Activated naive CD4-positive, alpha-beta T cell (primary cell): ENCODE results near the gene CARD10.

Experiments used
- DNase-seq, 4 experiments: peaks; one replicate each; lab custom pipeline; 2025; lab: John Stamatoyannopoulos, UW

Gene CARD10

DNA sequence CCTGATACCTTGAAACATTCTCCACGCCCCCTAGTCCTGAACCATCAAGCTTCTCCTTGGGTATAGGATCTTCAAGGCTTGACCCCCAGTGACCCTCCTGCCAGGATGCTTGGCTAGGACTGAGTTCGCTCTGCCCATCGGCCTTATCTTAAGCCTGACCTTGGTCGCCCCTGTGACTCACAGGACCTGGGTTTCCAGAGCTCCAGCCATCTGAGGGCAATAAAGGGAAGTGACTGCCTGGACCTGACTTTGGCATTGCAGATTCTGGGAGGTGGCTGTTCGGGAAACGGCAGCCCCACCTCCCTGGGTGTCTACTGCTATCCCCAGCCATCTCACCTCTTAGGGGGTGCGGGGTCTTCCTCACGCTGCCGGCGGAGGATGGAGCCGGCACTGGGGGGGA is 15.4 kb downstream of the CARD10 start:
- no peak for DNase-seq

DNA sequence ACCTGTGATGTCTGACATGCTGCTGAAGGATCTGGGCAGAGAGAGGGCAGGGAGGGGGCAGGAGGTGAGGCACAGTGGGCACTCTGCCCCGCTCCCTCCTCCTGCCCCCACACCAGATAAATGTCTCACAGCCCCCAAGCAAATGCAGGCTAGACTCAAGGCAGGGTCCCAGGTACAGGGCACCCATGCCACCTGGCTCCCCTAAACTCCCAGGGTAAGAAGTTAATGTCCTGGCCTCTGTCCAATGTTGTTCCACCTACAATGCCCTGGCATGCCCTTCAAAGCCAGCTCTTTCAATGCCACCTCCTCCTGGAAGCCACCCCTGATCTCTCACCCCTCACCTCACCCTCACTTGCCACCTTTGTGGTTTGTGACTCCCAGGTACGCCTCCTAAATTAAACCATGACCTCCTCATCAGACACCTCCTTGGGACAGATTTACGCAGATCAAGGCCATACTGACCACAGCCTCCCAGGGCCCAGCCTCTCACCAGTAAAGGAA is 16.0 kb downstream of the CARD10 start:
- no peak for DNase-seq

DNA sequence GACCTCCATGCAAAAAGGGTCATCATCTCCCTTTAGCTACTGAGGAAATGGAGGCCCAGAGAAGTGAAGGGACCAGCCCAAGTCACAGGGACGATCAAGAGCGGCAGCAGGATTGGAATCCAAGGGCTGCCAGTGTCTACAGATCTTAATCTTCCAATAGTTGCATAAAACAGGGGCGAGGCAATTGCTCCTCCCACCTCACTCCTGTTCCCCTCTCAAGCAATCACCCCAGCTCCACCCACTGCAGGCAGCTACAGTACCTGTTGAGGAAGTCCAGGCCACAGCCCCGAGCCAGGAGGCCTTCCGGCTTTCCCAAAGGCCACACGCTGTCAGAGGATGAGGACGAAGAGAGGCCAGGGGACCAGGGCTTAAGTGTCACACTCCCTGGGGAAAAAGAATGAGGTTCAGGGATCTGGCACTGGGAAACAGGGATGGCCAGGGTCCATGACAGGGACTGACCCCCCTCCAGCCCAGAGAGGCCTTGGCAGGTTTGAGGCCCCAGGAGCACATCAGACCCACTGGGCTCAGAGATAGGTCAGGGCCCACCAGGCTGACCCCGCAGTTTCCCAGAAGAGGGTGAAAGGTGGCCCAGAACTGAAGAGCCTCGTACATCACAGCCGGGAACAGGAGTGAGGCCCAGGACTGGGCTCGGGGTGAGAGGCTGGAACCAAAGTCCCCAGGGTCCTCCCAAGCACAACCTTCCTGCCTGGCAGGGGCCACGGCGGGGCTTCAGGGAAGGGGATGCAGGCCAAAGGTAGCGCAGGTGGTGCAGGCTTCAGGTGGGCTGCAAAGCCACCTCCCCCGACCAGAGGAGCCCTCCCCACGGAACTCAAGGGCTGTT is 16.7 kb downstream of the CARD10 start:
- DNase-seq: no peak

DNA sequence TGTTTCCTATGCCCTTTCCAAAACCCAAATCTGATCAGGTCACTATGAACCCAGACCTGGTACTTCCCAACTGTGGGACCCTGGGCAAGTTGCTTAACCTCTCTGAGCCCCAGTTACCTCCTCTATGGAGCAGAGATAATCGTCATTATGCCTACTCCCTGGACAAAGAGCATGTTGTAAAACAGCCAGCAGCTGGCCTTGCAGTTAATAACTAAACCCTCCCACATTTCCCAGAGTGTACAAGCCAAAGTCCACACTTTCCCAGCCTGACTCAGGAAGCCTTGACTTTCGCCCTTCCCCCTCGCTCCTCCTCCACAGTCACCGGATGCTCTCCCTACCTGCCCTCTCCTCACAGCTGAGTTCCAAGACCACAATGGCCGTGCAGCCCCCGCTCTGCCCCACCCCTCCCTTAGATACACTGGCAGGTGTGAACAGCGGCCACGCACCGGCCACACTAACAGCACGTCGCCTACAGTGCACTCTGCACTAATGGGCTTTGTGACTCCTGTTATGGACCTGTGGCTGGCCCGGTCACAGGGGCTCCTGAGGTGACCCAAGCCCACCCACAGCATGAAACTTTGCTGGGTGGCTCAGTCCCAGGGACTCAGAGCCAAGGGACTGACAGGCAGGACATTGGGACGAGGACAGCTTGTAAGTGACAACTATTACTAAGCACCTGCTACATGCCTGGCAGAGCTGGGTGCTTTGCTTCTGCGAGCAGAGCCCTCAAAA is 17.4 kb downstream of the CARD10 start:
- DNase-seq: no peak

DNA sequence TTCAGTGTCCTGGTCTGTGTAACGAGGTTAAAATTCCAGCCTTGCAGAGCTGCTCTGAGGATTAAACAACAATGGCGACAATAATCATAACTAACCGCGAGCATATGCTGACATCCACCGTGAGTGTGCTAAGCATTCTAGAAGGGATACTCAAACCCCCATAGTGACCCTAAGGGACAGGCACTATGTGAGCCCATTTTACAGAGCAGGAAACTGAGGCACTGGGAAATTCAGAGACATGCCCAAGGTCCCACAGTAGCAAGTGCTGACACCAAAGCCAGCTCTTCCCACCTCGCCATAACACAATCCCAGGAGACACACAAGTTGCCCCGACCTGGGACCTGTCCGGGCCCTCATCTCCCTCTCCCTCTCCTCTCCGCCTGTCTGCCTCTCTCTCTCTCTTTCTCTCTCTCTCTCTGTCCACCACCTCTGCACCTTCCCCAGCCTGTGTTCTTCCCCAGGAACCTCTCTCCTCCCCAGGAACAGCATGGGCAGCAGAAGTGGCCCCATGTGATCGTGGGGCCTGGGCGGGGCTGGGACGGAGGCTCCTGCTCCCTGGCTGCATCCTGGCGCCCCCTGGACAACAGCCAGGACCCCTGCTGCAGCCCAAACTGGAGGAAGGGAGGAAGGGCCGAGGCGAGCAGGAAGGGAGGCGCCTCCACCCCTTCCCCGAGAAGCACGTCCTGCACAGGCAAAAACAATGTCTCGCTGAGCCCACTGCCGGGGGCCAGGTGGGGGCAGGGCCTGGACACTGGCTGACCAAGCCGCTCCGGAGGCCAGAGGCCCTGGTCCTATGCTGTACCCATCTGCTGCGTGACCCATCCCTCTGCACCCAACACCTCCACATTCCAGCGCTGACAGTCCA is 18.2 kb downstream of the CARD10 start:
- no peak for DNase-seq

DNA sequence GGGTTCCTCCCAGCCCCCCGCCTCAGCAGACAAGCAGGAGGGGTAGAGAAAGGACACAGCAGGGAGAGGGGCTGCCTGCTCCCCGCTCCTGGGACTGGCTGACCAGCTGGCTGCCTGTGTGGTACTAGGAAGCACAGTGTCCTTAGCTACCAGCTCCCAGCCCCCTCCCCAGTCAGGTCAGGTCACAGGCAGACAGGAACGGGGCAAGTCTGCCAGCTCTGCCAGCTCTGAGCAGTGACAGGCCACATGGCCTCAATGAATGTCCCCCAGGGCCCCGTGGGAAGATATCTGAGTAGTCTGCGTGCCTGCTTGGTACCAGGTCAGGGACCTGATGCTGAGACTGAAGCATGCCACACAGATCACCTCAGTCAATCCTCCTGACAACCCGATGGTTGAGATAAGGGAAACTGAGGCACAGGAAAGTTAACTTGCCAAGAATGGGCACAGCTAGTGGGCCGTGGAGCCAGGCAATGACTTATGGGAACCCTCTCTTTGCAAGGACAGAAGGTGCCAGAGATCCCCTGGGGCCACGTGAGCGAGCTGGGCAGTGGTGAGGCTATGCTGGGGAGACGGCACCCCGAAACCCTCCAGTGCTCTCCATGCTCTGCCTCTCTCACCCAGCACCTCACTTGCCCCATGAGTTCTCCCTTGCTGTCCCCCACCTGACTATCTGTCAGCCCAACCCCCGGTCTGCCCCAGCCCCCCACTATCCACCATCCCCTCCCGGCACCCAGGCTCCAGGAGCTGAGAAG is 19.2 kb downstream of the CARD10 start:
- no peak for DNase-seq

DNA sequence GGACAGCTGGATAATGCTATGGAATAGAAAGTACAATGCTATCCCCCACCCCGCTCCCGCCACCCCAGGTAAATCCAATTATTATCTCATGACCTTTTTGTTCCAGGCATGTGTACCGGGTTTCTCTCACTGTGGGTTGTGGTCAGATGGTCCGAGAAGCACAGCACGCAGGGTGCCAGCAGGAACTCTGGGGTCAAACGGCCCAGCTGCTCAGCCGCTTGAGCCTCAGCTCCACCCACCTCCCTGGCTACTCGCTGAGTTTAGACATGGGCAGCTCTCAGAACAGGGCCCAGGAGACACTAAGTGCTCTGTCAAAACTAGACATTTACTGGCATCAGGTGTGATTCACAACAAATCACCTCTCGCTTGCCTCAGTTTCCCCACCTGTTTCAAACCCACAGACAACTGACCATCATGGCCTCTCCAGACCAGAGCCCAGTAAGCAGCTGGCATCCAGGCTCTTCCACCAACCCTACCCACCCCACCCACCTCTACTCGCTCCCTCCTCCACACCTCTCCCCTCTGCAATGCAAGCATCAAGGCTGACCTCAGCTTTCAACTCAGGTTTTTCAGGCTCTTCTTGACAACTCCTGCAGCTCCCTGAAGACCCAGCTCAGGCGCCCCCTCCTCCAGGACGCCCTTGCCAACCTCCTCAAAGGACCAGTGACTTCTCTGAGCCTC is 20.0 kb downstream of the CARD10 start:
- no peak for DNase-seq

DNA sequence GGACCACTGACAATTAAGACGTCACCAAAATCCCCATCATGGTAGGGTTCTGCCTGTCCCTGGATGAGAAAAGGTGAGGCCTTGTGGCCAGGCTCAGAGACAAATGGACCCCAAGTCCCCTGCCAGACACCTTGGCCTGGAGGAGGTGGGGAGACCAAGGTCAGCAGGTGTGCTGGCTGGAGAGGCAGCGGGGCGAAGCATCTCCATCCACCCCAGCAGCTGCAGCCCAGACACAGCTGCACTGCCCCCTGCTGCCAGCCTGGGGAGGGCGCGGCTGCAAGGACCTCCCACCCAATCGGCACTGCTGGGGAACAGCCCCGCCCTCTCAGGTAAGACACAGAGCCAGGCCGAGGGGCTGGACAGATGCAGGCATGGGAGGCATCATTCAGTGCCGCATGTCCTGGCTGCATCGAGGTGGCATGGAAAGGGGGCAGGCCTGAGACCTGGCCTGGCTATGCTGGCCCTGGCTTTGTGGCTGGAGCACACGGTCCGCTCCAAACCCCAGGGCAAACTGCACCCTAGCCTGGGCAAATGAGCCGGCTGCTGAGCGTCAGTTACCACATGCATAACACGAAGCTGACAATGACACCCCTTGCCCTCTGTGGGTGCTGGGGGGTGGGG is 20.8 kb downstream of the CARD10 start:
- peak in 3 of 4 experiments; percentile 28 to 72 (median 36) for DNase-seq

DNA sequence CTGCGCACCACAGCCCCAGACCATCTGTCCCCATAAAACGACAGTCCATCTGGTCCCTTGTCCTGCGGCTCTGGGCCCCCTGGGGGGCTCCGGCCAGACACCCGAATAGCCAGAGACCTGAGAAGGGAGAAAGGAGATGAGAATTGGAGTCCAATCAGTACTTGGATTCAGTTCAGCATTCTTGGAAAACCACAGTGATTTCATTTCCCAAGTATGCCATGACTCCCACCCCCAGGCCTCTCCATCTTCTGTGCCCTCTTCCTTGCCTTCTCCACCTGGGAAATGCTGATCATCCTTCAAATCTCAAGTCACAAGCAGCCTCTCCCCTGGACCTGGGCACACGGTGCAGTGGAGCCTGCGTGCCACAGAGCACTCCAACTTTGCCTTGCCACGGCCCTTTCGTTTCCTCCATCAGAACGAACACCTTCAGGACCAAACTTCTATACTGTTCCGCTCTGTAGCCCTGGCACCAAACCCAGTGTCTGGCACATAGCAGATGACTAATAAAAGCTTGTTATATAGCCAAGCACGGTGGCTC is 22.1 kb downstream of the CARD10 start:
- no peak for DNase-seq

DNA sequence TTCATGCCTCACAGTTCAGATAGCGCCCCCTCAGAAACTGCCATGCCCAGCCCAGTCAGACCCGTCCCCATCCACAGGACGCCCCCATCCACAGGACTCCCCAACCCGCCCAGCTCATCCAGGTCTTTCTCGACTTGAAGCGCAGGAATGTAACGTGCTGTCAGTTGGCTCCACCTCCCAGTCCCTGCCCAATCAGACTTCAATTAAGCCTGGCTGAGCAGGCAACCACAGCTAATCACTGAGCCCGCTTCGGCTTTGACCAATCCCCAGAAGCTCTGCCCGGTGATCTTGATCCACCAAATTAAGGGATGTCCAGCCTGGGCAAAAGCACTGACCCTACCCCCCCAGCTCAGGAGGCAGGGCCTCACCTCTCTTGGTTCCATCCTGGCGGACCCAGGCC is 22.6 kb downstream of the CARD10 start:
- no peak for DNase-seq

DNA sequence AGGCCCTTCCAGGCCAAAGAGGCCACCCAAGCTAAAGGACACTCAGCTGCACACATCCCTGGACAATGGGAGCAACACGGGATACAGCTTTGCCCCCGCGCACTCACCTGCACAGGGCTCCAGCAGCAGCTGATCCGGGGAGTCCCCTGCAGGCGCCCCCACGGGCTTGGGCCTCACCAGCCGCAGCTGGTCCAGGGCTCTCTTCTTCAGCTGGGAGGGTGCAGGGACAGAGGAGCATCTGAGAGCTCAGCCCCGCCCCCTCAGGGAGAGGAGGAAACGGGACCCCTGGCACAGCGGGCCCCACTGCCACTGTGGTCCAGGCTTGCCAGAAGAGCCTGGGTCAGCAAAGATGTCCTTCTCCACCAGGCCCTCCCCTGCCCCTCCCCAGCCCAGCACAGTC is 25.2 kb downstream of the CARD10 start:
- DNase-seq: no peak

DNA sequence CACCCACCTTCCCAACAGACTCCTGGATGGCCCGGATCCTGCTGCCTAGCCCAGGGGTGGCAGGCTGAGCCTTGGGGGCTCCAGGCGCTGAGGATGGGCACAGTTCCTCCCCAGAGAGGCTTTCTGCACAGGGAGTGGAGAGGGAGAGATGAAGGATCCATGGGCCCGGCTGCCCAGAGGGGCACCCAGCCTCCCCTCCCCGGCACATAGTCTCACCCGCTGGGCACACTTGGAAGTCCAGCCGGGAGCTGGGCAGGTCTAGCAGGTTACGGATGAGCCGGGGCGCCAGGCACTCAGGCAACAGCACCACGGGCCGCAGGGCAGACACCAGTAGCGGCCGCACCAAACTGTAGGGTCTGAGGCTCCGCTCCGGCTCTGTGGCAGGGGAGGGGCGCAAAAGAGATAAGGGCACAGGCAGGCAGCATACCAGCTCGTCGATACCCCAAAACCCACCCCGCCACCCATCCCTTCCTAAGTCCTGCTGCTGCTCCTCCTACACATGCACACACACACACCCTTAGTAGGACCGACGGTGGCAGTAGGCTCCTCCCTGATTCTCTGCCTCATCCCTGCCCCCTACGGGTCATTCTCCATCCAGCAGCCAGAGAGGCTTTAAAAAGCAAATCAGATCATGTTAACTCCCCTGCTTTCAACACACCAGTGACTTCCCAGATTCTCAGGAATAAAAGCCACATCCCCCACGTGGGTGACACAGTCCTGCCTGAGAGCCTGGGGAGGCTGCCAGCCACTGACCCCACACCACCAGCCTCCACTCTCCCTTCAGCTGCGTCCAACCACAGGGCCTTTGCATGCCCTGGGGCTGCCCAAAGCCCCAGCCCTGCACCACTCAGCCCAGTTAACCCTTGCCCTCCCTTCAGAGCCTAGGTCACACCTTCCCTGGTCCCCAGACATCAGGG is 26.5 kb downstream of the CARD10 start:
- peak in 2 of 4 experiments; percentile 10 to 34 for DNase-seq

DNA sequence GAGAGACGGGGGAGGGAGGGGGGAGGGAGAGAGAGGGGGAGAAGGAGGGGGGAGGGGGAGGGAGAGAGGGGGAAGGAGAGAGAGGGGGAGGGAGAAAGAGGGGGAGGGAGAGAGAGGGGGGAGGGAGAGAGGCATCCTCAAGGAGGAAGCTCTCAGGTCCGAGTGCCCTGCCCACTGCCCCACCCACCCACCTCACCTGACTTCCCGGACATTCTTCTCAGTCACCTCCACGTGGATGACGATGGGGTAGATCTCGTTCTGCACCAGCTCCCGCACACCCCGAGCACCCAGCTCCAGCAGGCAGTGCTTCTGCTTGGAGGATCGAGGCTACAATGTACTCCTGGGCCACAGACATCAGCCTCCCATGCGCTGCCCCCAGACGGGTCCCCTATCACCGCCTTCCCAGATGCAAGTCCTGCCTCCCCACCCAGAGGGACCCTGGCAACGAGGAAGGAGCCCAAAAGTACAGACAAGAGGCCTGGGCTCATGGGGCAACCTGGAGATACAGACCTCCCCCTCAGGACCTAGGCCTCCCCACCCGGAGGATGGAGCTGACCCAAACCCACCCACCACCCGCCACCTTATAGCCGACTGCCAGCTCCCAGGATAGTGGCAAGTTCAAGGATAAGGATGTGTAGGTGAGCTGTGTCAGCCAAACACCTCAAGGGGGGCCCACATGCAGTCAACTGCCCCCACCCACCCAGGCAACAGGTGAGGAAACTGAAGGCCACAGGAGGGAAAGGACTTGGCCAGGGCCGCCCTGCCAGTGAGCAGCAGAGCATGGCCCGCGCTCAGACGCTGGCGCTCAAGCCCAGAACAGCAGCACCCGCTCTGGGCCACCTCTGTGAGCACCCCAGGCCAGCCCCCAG is 27.4 kb downstream of the CARD10 start:
- DNase-seq: no peak

DNA sequence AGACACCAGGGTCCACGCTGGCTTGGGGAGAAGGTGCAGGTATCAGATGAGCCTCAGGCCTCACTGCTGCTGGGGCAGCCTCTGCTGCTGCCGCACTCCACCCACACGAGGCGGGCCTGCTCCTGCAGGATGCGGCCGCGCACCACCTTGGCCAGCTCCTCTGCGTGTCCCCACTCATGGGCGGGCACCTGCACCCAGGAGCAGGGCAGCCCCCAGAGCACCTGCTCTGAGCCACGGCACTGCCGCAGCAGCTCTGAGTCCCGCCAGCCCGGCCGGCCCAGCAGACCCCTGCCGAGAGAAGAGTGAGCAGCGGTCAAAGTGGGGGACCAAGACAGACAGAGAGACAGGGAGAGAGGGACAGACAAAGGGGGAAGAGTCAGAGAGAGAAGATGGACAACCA is 28.1 kb downstream of the CARD10 start:
- DNase-seq: no peak

DNA sequence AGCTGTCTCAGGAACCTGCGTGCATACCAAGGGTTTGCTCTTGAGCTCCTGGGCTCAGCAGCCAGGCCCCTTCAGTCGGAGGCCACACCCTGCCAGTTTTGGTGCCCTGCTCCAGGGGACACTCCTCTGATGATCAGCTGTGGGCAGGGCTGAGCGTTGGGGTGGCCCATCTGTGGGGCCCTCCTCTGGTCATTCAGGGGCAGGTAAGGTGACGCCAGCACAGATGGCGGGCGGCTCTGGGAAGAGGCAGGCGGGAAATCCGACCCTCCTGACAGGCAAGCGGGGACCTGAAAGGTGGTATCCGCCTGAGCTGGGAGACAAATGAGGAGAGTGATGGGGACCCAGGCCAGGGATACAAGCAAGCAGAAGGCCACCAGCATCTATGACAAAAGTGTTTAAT is 29.2 kb downstream of the CARD10 start:
- no peak for DNase-seq

DNA sequence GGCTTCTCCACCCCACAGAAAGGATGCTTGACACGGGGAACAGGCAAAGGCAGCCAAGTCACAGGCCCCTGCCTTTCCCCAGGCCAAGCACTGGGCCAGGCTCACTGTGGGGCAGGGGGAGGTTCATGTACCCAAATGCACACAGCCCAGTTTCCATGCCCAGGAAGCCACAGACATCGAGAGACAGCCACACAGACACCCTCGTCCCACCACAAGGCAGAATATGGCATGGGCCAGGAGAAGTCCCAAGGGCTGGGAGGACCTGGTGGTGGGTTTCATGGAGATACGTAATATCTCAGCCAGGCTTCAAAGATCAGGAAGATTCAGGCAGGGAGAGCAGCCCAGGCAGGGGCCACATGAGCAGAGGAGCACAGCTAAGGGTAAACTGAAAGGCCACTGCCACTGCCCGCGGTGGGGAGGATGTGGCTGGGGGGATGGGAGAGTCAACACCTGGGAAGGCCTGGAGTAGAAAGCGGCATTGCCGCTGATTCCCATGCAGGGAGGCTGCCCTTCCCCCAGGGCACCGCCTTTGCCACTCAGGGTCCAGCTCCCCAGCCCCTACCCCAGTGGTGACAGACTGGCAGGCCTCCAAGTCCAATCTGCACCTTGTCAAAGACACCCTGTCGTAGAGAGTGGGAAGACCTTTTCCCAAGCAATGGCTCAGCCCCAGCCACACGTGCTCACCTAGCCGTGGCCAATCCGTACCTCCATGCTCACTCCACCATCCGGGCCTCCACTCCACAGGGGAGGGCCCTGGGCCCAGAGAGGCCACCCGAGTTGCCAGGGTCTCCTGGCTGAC is 30.7 kb downstream of the CARD10 start:
- no peak for DNase-seq

DNA sequence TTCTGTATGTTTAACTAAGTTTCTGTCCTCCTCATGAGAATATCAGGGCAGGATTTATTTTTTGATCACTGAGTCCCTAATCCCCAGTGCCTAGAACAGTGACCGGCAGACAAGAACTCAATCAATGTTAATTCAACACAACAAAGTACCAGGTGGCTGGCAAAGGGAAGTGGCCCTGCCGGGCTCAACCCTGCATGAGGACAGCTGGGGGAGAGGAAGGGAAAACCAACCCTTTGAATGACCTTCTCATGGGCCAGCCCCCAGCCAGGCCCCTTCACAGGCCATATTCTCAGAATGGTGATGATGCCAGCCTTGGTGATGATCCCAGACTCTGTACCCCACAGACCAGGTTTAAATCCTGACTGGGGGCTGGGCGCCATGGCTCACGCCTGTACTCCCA is 31.6 kb downstream of the CARD10 start:
- DNase-seq: no peak
